ENCODE results near the gene HNRNPL.
"Not testable (repeated sequence)": the region's sequence is repeated elsewhere in the genome, so short reads cannot be mapped to it uniquely, and the experiment has no call there.

HNRNPL gene

GRCh38 chr19:38803543-38803942, 46.2 kb downstream of the HNRNPL start:
- DNase-seq (ENCODE audit: low read depth in 3 of 3) = no peak

GRCh38 chr19:38801359-38802095, 48.3 kb downstream of the HNRNPL start:
- no peak for DNase-seq (ENCODE audit: low read depth in 3 of 3)

GRCh38 chr19:38800577-38801347, 49.0 kb downstream of the HNRNPL start:
- no peak for DNase-seq (ENCODE audit: low read depth in 3 of 3)

GRCh38 chr19:38799104-38799503, 50.7 kb downstream of the HNRNPL start:
- DNase-seq (ENCODE audit: low read depth in 3 of 3) = no peak

GRCh38 chr19:38797781-38798180, 52.0 kb downstream of the HNRNPL start:
- DNase-seq (ENCODE audit: low read depth in 3 of 3) = not testable (repeated sequence)

GRCh38 chr19:38796154-38796553, 53.6 kb downstream of the HNRNPL start:
- DNase-seq (ENCODE audit: low read depth in 3 of 3) = no peak

- DNase-seq (ENCODE audit: low read depth in 3 of 3) = no peak
Observed at GRCh38 chr19:38795549-38795948, 54.2 kb downstream of the HNRNPL start.

GRCh38 chr19:38793671-38794070, 56.1 kb downstream of the HNRNPL start:
- no peak for DNase-seq (ENCODE audit: low read depth in 3 of 3)

GRCh38 chr19:38793177-38793576, 56.6 kb downstream of the HNRNPL start:
- DNase-seq (ENCODE audit: low read depth in 3 of 3) = no peak

- DNase-seq (ENCODE audit: low read depth in 3 of 3) = peak; percentile 5 to 34 (median 8)
Observed at GRCh38 chr19:38792250-38793111, 57.3 kb downstream of the HNRNPL start.

- DNase-seq (ENCODE audit: low read depth in 3 of 3) = not testable (repeated sequence)
Observed at GRCh38 chr19:38791451-38792064, 58.2 kb downstream of the HNRNPL start.

GRCh38 chr19:38790507-38791403, 59.0 kb downstream of the HNRNPL start:
- DNase-seq (ENCODE audit: low read depth in 3 of 3) = not testable (repeated sequence)

- no peak for DNase-seq (ENCODE audit: low read depth in 3 of 3)
Observed at GRCh38 chr19:38788478-38789243, 61.1 kb downstream of the HNRNPL start, which contains the start of gene LGALS7B. LGALS7B (plus strand) TSS chr19:38789200; CDS start chr19:38789227, 27 bp downstream.

GRCh38 chr19:38786572-38787265, 63.1 kb downstream of the HNRNPL start:
- no peak for DNase-seq (ENCODE audit: low read depth in 3 of 3)

Data from stimulated activated CD4-positive, alpha-beta T cell treated with anti-CD3 and anti-CD28 coated beads, TNF-alpha, amount 100 ng/mL, for 48 hours (primary cell).